Mammary epithelial cell (primary cell): ENCODE results near the gene UBE4A.

ENCODE experiments used
- CTCF ChIP-seq, 2 donors: IDR thresholded peaks in 1 of 2; conservative IDR thresholded peaks in 1 of 2; 2 replicates each; pipeline ENCODE4 v1.5.1; 2011 to 2012; ENCODE audit warnings: inconsistent platforms in 2 of 2, low read length in 2 of 2, mild to moderate bottlenecking in 2 of 2, control low read depth in 1 of 2, low read depth in 1 of 2; ENCODE audit not compliant: insufficient read depth in 1 of 2; ENCODE audit errors: extremely low read depth in 1 of 2
- EZH2 ChIP-seq: IDR thresholded peaks from 2 replicates; pipeline ENCODE4 v1.6.1; 2012; ENCODE audit warnings: low read length, inconsistent platforms, borderline replicate concordance

- TF ChIP-seq CTCF (conservative IDR thresholded peaks at IDR 0.05 in 1 of 2, IDR thresholded peaks at IDR 0.05 in 1 of 2; ENCODE audit: extremely low read depth in 1 of 2, insufficient read depth in 1 of 2, low read depth in 1 of 2, low read length in 2 of 2) (no peak), EZH2 (no peak)
These were observed 76.7 kb downstream of the UBE4A start, which contains the start of gene KMT2A for GRCh38 chr11:118435893-118436624.
